ENCODE measurements around the gene S100A3.

S100A3 gene

GRCh38 chr1:153513023-153513422, 36.0 kb downstream of the S100A3 start:
- Histone ChIP-seq H3K27me3 (ENCODE audit: low read length) (no peaks in the 10 kb centered on the region), H3K36me3 (ENCODE audit: low read length) (no peaks in the 10 kb centered on the region), H2AFZ (ENCODE audit: low read depth, low read length, severe bottlenecking) (no peak overlapping the region), H3F3A (ENCODE audit: insufficient read depth) (no peaks in the 10 kb centered on the region), H3K4me2 (ENCODE audit: low read depth, low read length, poor library complexity, severe bottlenecking) (no peak overlapping the region), H3K27ac (ENCODE audit: low read depth, low read length) (no peak overlapping the region), H3K79me2 (ENCODE audit: insufficient read depth, low read length) (no peaks in the 10 kb centered on the region), H3K9me3 (ENCODE audit: insufficient read depth, low read length) (no peaks in the 10 kb centered on the region), H3K9ac (ENCODE audit: low read length) (no peak overlapping the region), H3K9me2 (replicated peaks; ENCODE audit: insufficient read depth, low read length) (no peaks in the 10 kb centered on the region), H4K20me1 (ENCODE audit: low read depth, low read length) (no peaks in the 10 kb centered on the region), H3K4me3 (ENCODE audit: insufficient read depth, low read length, poor library complexity, severe bottlenecking) (no peak overlapping the region)
- no peak for TF ChIP-seq EZH2phosphoT487 (conservative IDR thresholded peaks at IDR 0.05; ENCODE audit: low read length)
- TF ChIP-seq CTCF (IDR thresholded peaks at IDR 0.05; ENCODE audit: insufficient read depth, low read length, poor library complexity, severe bottlenecking): no peak

DNA sequence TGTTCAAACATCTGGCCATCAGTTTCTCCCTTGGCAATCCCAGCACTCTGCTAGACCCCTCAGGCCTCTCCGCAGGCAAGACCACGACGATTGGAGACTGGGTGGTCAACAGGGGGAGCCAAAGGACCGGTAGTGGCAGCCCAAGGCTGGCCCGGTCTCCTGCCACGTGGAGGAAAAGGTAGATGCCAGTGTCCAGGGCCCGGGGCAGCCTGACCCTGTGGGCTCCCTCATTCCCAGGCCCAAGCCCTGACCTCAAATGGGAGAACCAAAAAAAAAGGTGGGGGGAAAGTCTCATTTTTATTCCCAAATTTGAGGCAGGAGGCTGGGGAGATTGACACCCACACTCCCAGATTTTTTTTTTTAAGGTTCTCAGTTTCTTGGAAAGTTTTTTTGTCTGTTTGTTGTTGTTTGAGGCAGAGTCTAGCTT, 38.1 kb downstream of the S100A3 start:
- no peak overlapping the region for H3K4me2 ChIP-seq (ENCODE audit: low read depth, low read length, poor library complexity, severe bottlenecking)
- H3K79me2 ChIP-seq (ENCODE audit: insufficient read depth, low read length): no peaks in the 10 kb centered on the region
- no peak overlapping the region for H3K27ac ChIP-seq (ENCODE audit: low read depth, low read length)
- no peaks in the 10 kb centered on the region for H3F3A ChIP-seq (ENCODE audit: insufficient read depth)
- no peaks in the 10 kb centered on the region for H3K36me3 ChIP-seq (ENCODE audit: low read length)
- TF ChIP-seq EZH2phosphoT487 (conservative IDR thresholded peaks at IDR 0.05; ENCODE audit: low read length) (no peak), CTCF (IDR thresholded peaks at IDR 0.05; ENCODE audit: insufficient read depth, low read length, poor library complexity, severe bottlenecking) (peak; percentile 82)
- no peaks in the 10 kb centered on the region for H3K9me2 ChIP-seq (replicated peaks; ENCODE audit: insufficient read depth, low read length)
- H3K9me3 ChIP-seq (ENCODE audit: insufficient read depth, low read length): no peaks in the 10 kb centered on the region
- H3K27me3 ChIP-seq (ENCODE audit: low read length): no peaks in the 10 kb centered on the region
- H2AFZ ChIP-seq (ENCODE audit: low read depth, low read length, severe bottlenecking): peak overlapping the region; percentile 72
- no peaks in the 10 kb centered on the region for H4K20me1 ChIP-seq (ENCODE audit: low read depth, low read length)
- no peak overlapping the region for H3K9ac ChIP-seq (ENCODE audit: low read length)
- H3K4me3 ChIP-seq (ENCODE audit: insufficient read depth, low read length, poor library complexity, severe bottlenecking): no peak overlapping the region

DNA sequence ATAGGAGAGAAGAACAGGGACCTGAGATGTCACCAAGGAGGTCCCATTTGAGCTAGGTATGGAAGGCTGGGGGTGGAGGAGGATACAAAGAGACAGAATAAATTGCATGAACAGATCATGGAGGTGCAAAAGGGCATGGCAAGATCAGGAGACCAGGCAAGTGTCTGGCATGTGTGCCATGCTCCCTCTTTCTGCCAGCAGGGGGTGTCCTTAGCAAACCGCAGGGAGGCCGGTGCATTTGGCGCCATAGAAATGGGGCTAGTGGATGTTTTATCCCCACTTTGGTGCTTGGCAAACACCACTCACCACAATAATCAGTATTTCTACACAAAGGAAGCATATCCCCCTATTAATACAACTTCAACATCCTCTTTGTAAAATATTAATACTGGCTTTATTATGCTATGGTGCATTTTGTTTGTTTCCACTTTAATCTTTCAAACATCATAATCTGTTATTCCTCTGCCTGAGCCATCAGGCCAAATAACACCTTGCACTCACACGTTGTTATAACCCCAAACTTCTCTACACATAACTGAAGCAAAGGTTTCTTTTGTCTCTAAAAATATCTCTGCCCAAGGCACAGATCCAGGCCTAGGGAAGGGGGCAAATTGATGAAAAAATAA, 39.2 kb downstream of the S100A3 start:
- H3K27ac ChIP-seq (ENCODE audit: low read depth, low read length): no peak overlapping the region
- H2AFZ ChIP-seq (ENCODE audit: low read depth, low read length, severe bottlenecking): no peak overlapping the region
- H3F3A ChIP-seq (ENCODE audit: insufficient read depth): no peaks in the 10 kb centered on the region
- no peak overlapping the region for H3K4me2 ChIP-seq (ENCODE audit: low read depth, low read length, poor library complexity, severe bottlenecking)
- H3K79me2 ChIP-seq (ENCODE audit: insufficient read depth, low read length): no peaks in the 10 kb centered on the region
- no peak overlapping the region for H3K4me3 ChIP-seq (ENCODE audit: insufficient read depth, low read length, poor library complexity, severe bottlenecking)
- H3K27me3 ChIP-seq (ENCODE audit: low read length): no peaks in the 10 kb centered on the region
- no peaks in the 10 kb centered on the region for H3K9me3 ChIP-seq (ENCODE audit: insufficient read depth, low read length)
- H4K20me1 ChIP-seq (ENCODE audit: low read depth, low read length): no peaks in the 10 kb centered on the region
- TF ChIP-seq CTCF (IDR thresholded peaks at IDR 0.05; ENCODE audit: insufficient read depth, low read length, poor library complexity, severe bottlenecking) (peak; percentile 79), EZH2phosphoT487 (conservative IDR thresholded peaks at IDR 0.05; ENCODE audit: low read length) (no peak)
- H3K9ac ChIP-seq (ENCODE audit: low read length): no peak overlapping the region
- H3K9me2 ChIP-seq (replicated peaks; ENCODE audit: insufficient read depth, low read length): no peaks in the 10 kb centered on the region
- H3K36me3 ChIP-seq (ENCODE audit: low read length): no peaks in the 10 kb centered on the region

All from SU-DHL-6 (cell line).